NCI-H2227 (cell line): ENCODE results near the gene GP1BA.

Experiments
- DNase-seq: peaks from one replicate; lab custom pipeline; 2025; ENCODE audit not compliant: unreplicated experiment; lab: John Stamatoyannopoulos, UW

The GP1BA gene

DNA sequence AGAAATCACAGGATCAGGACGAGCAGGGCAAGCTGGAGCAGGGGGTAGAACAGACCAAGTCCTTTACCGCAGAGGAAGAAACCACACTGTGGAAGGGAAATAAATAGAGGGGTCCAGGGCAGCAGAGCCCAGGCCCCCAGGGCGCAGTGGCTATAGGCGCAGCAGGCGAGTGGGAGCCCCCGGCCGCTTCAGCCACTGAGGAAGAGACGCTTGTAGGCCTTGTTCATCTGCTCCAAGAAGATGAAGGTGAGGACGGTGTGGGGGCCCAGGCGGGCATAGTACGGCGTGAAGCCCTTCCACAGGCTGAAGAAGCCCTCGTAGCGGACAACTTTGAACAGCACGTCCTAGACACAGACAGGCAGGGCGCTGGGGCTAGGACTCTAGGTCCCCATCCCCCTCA lies 5.5 kb downstream of the GP1BA start:
- no peak for DNase-seq

DNA sequence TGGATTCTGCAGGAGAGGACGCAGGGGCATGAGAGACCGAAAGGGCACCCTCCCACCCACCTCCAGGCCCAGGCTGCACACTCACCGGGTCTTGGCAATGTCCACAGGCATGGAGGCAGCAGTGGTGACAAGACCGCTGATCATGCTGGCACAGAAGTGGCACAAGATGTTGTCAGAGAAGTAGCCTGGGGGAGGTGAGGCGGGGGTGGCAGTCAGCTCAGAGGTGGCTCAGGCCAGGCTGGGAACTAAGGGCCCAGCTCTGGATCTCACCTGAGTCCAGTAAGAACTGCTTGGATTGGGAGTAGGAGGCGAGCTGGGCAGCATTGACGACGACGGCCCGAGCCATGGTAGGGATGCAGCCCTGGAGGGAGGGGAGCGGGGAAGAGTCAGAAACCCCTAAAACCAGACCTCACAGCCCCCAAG lies 6.0 kb downstream of the GP1BA start:
- DNase-seq = no peak

DNA sequence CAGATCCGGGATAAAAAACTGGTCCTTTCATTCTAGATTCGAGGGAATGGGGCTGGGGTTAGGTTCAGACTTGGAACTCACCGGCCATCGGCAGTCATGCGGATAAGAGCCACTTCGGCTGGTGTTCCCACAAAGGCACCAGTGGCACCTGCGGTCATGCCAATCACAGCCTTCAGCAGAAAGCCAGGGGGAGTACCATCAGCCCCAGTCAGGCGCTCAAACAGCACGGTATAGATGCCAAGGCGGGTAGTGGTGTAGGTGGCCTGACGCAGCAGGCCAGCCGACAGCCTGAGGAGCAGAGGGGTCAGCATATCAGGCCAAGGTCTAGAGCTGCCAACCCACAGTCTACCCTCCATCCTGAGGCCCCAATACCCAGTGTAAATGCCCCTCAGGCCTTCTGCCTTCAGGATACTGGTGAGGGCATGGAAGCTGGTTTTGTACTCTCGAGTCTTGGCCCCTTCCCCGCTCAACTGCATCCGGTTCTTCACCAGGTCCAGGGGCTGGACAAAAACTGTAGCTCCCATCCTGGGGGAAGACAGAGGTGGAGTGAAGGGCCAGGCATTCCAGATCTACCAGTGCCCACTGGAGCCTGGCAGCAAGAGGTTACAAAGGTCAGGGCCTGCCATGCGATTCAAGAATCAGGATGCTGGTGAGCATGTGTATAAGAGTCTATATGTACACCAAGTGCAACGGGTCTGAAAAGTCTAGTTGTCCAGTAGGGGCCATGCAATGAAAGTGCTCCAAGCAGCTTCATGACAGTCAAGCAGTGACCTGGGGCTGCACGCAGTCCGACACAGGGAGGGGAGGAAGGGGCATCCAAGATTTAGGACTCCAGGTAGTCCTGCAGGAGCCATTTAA lies 6.8 kb downstream of the GP1BA start:
- DNase-seq = no peak

DNA sequence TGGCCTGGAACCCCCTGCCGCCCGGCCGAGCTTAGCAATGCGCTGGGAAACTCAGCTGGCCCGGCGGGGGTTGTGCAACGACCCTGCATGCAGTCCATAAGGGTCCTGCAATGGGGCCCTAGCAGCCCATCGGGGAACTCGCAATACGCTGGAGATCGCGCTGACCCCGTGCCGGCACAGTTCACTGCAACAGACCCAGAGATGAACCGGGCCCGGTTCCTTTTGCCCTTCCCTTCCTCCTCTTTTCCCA lies 7.4 kb downstream of the GP1BA start:
- DNase-seq = no peak

DNA sequence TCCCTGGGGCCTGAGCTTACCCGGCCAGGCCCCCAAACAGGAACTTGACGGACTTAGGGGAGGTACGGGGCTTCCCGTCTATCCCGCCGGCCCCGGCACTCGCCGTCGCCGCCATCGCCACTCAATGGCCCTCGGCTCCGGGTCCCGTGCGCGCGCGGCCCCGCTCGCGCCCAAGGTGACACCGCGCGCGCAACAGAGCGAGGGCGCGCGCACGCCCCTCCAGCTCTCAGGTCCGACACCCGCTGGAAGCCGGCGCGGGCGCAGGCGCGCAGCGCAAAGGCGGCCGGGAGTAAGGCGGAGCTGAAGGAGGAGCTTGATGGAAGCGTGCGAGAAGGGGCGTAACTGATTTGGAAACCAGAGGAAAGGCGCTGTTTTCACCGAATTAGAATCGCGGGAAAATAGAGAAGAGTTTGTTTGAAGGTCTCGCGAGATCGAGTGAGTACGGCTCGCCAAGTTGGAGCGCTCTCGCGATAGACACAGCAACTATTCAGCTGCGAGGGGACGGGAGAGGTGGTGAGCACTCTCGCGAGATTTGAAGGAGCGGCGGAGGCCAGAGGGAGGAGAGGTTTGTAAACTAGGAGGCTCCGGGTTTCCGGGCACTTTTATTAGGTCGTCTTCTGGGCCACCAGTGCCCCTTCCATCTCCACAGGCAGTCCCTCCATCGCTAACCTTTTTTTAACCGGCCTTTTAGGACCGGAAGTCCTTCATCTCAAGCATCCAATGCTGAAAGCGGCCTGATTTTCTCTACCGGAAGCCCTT lies 7.9 kb downstream of the GP1BA start, which contains the start of the genes RNF167 and SLC25A11:
Gene RNF167, plus strand, starts transcription at position 473 of the 759 bp plus-strand sequence. CDS start 642 bp downstream, outside the sequence.
Gene SLC25A11, minus strand, starts transcription at position 251 of the 759 bp plus-strand sequence. Its CDS starts 136 bp downstream, at position 115.
- peak; percentile 96 for DNase-seq

DNA sequence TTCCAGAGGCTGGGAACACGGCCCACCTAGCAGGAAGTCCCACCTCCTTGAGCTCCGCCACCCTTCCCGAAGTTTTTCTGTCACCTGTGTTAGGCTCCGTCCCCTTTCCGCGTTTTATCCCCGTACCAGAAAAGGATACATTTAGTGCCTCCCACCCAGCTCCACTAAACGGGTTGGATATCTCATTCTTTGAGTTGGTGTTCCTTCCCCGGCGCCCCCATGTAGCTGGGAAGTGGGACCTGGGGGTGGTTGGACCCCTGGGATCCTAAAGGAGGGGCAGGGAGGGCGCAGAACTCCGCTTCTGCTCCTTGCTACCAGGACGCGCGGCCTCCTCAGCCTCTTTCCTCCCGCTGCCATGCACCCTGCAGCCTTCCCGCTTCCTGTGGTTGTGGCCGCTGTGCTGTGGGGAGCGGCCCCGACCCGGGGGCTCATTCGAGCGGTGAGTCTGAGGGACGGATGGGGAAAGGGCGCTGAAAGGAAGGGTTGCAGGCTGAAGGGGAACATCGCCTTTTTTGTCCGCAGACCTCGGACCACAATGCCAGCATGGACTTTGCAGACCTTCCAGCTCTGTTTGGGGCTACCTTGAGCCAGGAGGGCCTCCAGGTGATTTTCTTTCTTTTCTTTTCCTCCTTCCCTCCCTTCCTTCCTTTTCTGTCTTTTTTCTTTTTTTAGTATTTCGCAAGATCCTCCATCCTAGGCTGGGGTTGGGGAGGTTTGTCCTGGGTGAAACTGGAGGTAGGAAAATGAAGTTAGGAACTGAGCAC lies 8.7 kb downstream of the GP1BA start:
- DNase-seq = no peak

DNA sequence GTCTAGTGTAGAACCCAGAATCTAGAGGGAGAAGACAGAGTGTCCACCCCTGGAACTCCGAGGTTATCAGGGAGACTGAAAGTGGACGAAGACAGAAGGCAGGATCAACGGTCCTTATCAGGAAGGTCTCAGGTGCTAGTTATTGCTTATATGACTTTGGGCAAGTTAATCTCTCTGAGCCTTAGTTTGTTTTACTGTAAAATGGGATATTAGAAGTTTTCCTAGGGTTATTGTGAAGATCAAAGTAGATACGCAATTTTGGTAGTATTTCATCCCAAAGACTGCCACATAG lies 9.2 kb downstream of the GP1BA start:
- no peak for DNase-seq

DNA sequence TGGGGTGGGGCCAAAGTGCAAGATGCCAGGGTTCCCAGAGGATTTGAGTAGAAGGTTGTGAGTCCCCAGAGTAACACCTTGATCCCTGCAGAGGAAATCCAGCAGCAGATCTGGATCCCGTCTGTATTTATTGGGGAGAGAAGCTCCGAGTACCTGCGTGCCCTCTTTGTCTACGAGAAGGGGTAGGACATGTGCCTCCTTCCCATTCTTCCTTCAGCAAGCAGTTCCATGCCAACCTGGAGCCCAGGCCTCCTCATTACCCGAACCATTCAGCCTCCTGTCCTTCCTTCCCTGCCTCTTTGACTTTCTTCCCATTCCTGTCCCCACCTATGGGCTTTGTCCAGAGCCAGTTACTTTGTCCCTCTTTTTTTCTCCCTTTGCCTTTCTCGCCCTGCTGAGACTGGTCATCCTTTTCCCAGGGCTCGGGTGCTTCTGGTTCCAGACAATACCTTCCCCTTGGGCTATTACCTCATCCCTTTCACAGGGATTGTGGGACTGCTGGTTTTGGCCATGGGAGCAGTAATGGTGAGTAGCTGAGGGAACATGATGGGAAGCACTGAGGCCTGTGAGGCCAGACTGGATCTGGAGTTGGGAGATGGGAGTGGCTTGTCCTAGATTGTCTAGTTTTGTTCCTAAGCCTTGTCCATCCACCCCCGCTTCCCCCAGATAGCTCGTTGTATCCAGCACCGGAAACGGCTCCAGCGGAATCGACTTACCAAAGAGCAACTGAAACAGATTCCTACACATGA lies 10.9 kb downstream of the GP1BA start:
- no peak for DNase-seq

DNA sequence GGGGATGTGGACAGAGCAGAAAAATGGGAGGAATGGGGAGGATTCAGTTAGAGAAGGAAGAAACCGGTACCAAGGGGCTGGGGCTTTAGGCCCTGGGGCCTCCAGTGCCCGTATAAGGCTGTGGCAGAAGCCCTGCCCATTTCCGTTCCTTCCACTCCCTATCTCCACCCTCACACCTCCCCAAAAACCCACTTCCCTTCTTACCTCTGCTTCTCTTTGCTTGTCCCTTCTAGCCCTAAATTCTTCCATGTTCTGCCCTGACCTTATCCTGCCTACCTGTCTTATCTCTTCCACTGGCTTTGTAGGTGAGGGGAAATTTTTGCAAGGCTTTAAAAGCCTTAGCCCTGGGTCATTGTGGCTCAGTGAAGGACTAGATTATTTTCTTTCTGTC lies 12.1 kb downstream of the GP1BA start:
- DNase-seq = no peak

DNA sequence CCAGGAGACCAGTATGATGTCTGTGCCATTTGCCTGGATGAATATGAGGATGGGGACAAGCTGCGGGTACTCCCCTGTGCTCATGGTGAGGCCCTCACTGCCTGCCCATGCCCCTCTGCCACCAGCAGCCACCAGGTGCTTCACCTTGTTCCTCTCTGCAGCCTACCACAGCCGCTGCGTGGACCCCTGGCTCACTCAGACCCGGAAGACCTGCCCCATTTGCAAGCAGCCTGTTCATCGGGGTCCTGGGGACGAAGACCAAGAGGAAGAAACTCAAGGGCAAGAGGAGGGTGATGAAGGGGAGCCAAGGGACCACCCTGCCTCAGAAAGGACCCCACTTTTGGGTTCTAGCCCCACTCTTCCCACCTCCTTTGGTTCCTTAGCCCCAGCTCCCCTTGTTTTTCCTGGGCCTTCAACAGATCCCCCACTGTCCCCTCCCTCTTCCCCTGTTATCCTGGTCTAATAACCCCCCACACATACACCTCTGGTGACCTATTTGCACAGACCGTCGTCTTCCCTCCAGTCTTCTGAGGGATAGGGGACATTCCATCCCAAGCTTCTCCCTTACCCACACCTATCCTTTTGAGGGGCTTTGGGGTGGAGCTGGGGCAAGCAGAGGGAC lies 12.6 kb downstream of the GP1BA start:
- no peak for DNase-seq

DNA sequence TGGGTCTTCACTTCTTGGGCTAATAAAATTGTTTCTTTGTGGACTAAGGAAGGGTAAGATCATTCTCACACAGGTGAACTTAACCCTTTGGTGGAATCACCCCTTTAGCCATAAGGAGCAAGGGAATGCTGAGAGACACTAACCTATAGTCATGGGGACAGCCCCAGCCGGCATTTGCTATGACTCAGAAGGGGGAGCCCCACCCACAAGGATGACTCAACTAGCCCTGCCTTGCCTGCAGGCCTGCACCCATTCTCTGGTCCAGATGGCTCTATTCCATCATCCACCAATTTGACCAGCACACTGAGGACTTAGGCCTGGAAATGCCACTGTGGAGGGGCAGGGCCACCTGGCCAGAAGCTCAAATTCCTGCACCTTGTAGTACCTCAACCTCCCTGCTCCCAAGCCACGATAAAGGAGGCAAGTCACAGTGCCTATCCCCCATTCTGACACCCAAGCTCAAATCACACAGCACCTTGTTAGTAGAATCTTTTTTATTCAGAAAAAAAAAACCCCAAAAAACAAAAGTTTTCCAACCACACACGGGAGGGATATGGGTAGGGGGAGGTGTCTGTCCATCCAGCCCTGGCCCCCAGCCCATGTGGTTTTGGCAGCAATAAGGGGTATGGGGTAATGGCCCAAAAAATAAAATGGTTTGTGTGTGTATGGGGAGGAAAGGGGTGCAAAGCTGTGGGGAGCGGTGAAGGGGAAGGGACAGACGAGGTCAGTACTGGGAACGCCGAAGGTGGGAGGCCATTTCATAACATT lies 13.3 kb downstream of the GP1BA start:
- no peak for DNase-seq

DNA sequence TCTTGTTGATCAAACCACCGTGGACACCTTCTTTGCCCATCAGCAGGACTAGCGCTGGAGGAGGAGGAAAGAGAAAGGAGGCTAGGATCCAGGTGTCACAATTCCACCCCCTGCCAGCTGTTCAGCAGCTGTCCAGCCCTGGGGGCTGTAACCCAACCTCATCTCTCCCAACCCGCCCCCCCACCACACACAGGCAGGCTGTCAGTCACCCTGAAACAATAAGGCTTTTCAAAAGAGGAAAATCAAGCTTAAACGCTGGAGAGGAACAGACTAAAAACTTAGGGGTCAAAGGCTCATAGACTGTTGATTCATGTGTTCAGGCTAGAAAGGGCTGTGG lies 13.8 kb downstream of the GP1BA start:
- no peak for DNase-seq

DNA sequence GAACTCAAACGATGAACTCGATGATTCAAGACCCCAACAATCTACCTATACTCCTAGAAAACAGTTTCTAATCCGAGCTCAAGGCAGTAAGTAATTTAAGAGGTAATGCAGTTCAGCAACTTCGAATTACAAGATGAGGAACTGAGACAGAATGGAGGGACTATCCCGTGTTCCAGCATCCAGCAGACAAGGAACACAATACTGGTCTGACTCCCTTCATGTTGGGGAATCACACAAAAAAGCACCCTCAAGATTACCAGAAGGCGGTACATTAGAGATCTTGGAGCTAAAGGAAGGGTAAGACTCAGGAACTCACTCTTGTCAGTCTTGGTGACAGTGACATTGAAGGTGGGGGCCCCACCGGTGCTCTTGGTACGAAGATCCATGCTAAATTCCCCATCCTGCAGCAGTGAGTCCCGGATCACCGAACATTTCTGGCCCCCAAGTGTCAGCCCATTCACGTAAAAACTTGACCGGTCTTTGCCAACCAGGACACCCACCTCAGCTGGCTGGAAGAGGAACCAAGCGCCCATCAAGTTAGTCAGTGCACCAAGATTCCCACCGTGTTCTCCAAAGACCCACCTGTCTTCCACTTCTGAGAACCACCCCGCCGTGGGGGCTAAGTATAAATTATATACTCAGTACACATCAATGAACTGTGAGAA lies 14.4 kb downstream of the GP1BA start:
- no peak for DNase-seq

DNA sequence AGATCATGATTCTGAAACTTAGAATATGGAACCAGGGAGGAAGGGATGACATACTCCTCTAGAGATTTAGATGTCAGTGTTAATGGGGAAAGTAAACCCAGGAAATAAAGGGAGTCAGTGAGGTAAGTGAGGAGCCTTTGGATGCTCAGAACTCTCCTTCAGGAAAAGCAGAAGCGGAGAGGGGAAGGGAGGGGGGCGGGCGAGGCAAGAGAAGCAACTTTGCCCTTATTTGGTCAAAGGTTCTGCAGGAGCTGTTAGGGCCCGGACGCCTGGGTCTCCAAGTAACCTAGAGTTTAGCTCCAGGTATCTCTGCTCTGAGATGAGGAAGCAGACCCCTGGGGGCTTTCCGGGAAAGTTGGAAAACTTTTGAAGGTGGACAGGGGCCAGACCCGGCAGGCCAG lies 14.9 kb downstream of the GP1BA start:
- DNase-seq = no peak

DNA sequence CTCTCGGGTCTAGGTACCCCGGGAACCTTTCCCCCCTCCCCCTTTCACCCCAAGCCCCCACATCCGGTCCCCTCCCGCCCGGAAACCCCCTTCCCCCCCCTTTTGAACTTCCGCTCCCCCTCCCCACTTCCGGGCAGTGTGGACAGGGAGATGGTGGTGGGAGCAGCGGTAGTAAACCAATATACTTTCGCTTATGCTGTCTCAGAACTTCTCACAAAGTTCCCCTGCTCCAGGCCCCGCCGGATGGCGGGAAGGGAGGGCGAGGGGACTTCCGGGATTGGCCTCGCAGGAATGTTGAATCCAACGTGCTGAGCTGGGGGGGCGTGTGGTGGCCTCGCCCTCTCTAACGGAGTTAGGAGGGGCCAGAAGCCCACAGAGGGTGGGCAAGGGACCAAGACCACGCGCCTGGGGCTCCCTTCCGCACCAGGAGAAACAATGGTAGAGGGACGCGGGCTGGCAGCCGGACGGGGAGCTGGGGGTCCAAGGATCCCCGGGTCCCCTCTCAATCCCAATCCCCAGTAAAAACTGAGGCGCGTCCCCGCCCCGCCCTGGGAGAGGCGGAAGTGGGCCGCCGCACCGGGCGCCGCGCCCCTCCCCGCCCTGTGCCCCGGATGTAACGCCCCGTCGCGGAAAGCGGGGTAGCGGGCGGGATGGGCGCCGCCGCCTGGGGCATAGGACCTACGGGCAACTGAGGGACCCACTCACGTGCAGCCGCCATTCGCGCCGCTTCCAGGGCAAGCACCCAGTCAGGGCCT lies 15.5 kb downstream of the GP1BA start:
- DNase-seq = peak; percentile 53

DNA sequence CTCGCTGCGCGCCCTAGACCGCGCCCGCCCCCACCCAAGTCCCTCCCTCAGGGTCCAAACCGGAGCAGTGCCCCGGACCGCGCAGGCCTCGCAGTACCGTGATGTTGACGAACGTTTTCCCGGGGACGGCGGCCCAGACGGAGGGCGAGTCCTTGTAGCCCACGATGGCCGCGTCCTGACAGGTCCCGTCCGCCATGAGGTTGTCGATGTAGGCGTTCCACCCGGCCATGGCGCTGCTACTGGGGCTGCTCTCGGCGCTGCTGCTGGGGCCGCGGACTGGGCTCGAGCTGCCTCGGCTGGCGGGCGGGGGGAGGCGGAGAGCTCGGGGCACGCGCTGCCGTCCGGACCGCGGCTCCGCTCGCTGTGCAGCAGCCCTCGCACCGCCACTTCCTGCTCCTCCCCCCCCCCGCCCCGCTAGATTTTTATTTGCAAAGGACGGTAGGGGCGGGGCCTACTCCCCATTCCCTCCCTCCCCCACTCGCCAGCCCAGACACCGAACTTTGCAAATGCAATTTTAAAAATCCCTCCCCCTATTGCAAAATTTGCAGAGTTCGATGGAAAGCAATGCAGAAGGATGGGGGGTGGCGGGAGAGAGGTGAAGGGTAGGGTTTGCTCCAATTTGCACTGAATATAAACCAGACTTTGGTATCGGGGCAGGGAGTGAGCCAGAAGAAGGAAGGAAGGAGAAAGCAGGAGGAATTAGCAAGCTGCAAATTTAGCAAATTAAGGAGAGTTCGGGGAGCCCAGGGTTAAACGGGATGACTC lies 16.3 kb downstream of the GP1BA start, which contains the start of gene PFN1:
Gene PFN1, minus strand, starts transcription at position 365 of the 765 bp plus-strand sequence. Its CDS starts 136 bp downstream, at position 229.
- peak; percentile 83 for DNase-seq

DNA sequence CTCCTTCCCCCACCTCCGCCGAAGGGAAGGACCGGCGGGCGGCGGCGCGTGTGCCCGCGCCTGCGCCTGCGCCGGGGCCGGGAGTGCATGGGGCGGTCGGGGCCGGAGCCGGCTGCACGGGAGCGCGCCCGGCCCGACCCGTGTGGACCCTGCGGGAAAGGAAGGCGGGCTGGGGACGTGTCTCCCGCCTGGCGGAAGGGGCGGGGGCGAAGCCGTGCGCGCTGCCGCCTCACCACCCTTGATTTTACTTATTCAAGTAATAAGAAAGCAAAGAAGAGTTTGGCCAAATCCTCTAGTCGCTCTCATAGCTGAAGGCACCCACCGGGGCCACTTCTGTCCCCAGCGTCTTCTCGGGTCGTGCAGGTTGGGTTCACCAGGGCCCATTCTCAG lies 16.8 kb downstream of the GP1BA start:
- peak; percentile 89 for DNase-seq
